Panc1 (cell line): ENCODE measurements around the gene SLAMF1.

Experiments
- POLR2AphosphoS5 ChIP-seq: IDR thresholded peaks from 2 replicates; pipeline ENCODE4 v1.6.1; 2012; ENCODE audit warnings: mild to moderate bottlenecking, low read depth, low read length, moderate library complexity
- SIN3A ChIP-seq: IDR thresholded peaks from 2 replicates; pipeline ENCODE4 v1.6.1; 2012; ENCODE audit warnings: low read depth, mild to moderate bottlenecking, low read length, moderate library complexity, borderline replicate concordance; ENCODE audit not compliant: insufficient read depth
- TCF7L2 ChIP-seq: IDR thresholded peaks from 2 replicates; pipeline ENCODE4 v1.6.1; 2011; ENCODE audit warnings: mild to moderate bottlenecking, low read depth, low read length, inconsistent platforms
- TF ChIP-seq, protein P1 (sequence below): fragments of 450-650 bp; IDR thresholded peaks from 2 replicates; pipeline ENCODE4 v1.5.1; 2017; ENCODE audit warnings: mild to moderate bottlenecking

- TF ChIP-seq POLR2AphosphoS5 (no peak), SIN3A (no peak), TCF7L2 (no peak)
- TF ChIP-seq, protein P1, sequence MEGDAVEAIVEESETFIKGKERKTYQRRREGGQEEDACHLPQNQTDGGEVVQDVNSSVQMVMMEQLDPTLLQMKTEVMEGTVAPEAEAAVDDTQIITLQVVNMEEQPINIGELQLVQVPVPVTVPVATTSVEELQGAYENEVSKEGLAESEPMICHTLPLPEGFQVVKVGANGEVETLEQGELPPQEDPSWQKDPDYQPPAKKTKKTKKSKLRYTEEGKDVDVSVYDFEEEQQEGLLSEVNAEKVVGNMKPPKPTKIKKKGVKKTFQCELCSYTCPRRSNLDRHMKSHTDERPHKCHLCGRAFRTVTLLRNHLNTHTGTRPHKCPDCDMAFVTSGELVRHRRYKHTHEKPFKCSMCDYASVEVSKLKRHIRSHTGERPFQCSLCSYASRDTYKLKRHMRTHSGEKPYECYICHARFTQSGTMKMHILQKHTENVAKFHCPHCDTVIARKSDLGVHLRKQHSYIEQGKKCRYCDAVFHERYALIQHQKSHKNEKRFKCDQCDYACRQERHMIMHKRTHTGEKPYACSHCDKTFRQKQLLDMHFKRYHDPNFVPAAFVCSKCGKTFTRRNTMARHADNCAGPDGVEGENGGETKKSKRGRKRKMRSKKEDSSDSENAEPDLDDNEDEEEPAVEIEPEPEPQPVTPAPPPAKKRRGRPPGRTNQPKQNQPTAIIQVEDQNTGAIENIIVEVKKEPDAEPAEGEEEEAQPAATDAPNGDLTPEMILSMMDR = no peak
Measured at GRCh38 chr1:160580221-160580812, 66.5 kb downstream of the SLAMF1 start.
